ENCODE measurements around the gene CA12. TPM values are rescaled to one million over a fixed set of nuclear protein-coding genes. Genes with fewer than 3 reads are reported as not detected.

Gene CA12
- total and polyA plus RNA-seq, 4 donors: 2.7 to 29.7 (median 7.8) TPM

GRCh38 chr15:63276342-63277037 lies 105.2 kb downstream of the CA12 start:
- 18% methylated on average over 11 of the region's 11 CpGs for WGBS, 2 donors
- H3K4me3 ChIP-seq (ENCODE audit: low read length in 2 of 2): peak overlapping the region; percentile 45 to 96
- peaks cover 0 to 3% of the 10 kb centered on the region in 2 donors for H3K36me3 ChIP-seq (ENCODE audit: control insufficient read depth in 1 of 2, insufficient read depth in 2 of 2, low read length in 1 of 2)
- intact Hi-C loops (cut with DNase I): loop anchor here (1.0 to 5.0 kb wide), 2 partner anchors 87 to 89 kb away; partner anchors contain the start of gene RAB8B (in 2 of the 2)
- H3K4me1 ChIP-seq (ENCODE audit: control insufficient read depth in 1 of 2, insufficient read depth in 2 of 2, low read length in 2 of 2): no peaks in the 10 kb centered on the region
- no peaks in the 10 kb centered on the region for H3K9me3 ChIP-seq (ENCODE audit: control insufficient read depth, low read length)
- H3K27ac ChIP-seq (ENCODE audit: low read depth in 1 of 2, low read length in 2 of 2): no peak overlapping the region
- H3K27me3 ChIP-seq (ENCODE audit: control insufficient read depth in 1 of 2, insufficient read depth in 2 of 2, low read length in 1 of 2): no peaks in the 10 kb centered on the region
- DNase-seq: no peak
- no peak for ATAC-seq (ENCODE audit: low FRiP score)

GRCh38 chr15:63274427-63274826 lies 107.2 kb downstream of the CA12 start:
- DNase-seq (no peak), ATAC-seq (ENCODE audit: low FRiP score) (no peak)
- H3K27ac ChIP-seq (ENCODE audit: low read depth in 1 of 2, low read length in 2 of 2): no peak overlapping the region
- no peaks in the 10 kb centered on the region for H3K4me1 ChIP-seq (ENCODE audit: control insufficient read depth in 1 of 2, insufficient read depth in 2 of 2, low read length in 2 of 2)
- no peaks in the 10 kb centered on the region for H3K36me3 ChIP-seq (ENCODE audit: control insufficient read depth in 1 of 2, insufficient read depth in 2 of 2, low read length in 1 of 2)
- 89 to 93% methylated on average over 3 of the region's 3 CpGs for WGBS, 2 donors
- intact Hi-C loops (cut with DNase I): no loop called here
- no peaks in the 10 kb centered on the region for H3K27me3 ChIP-seq (ENCODE audit: control insufficient read depth in 1 of 2, insufficient read depth in 2 of 2, low read length in 1 of 2)
- no peaks in the 10 kb centered on the region for H3K9me3 ChIP-seq (ENCODE audit: control insufficient read depth, low read length)
- no peak overlapping the region for H3K4me3 ChIP-seq (ENCODE audit: low read length in 2 of 2)

Other genes with a start within 250 kb of the CA12 start
- gene RPS27L, start 224.4 kb downstream of the CA12 start, total RNA-seq: 100 to 1,000 TPM; 150 to 179 TPM
- gene RPS27L, start 224.4 kb downstream of the CA12 start, polyA plus RNA-seq: 100 to 1,000 TPM; 367 to 767 TPM
- gene RAB8B, start 192.2 kb downstream of the CA12 start, total RNA-seq: 10 to 100 TPM; 40.6 to 47.9 TPM
- 10 to 100 TPM; 14.8 to 18.7 TPM for gene RAB8B, start 192.2 kb downstream of the CA12 start, polyA plus RNA-seq
- 10 to 100 TPM; 24.1 to 28.4 TPM for gene APH1B, start 104.2 kb downstream of the CA12 start, total RNA-seq
- 10 to 100 TPM in 1 of 2 donors, 1 to 10 TPM in 1; 3.0 to 13.4 TPM for gene APH1B, start 104.2 kb downstream of the CA12 start, polyA plus RNA-seq
- 10 to 100 TPM; 46.9 to 60.0 TPM for gene USP3, start 122.7 kb upstream of the CA12 start, total RNA-seq
- gene USP3, start 122.7 kb upstream of the CA12 start, polyA plus RNA-seq: 10 to 100 TPM; 16.3 to 28.9 TPM
- 10 to 100 TPM; 16.3 to 18.6 TPM for gene FBXL22, start 215.5 kb upstream of the CA12 start, total RNA-seq
- 10 to 100 TPM in 1 of 2 donors, 1 to 10 TPM in 1; 4.8 to 32.0 TPM for gene FBXL22, start 215.5 kb upstream of the CA12 start, polyA plus RNA-seq